ENCODE data around the gene SCYGR2.

- TF ChIP-seq POLR2A (IDR thresholded peaks at IDR 0.05; ENCODE audit: low read depth, low read length) = no peak
- no peak for TF ChIP-seq POLR2AphosphoS5 (IDR thresholded peaks at IDR 0.05; ENCODE audit: low read depth, low read length)
Observed at GRCh38 chr2:227642656-227643055, 44.0 kb downstream of the SCYGR2 start.

All from GM12892 (cell line).